Trophoblast cell (in vitro differentiated cells and primary cell): ENCODE results near the gene CDO1.
"Not testable (repeated sequence)": the region's sequence is repeated elsewhere in the genome, so short reads cannot be mapped to it uniquely, and the experiment has no call there.

Experiments
- DNase-seq, 2 donors: peaks; one replicate each; pipeline ENCODE4 v3.0.0-alpha.2; 2016
- H2AFZ ChIP-seq: 2 replicates; pipeline ENCODE4 v1.6.1; 2013; ENCODE audit warnings: low read length, moderate library complexity, mild to moderate bottlenecking; ENCODE audit not compliant: insufficient read depth, poor library complexity
- H2AK5ac ChIP-seq: 2 replicates; pipeline ENCODE4 v1.6.1; 2013; ENCODE audit warnings: mild to moderate bottlenecking, low read length
- H2BK120ac ChIP-seq: 2 replicates; pipeline ENCODE4 v1.6.1; 2013; ENCODE audit warnings: low read length, mild to moderate bottlenecking, moderate library complexity; ENCODE audit not compliant: insufficient read depth, poor library complexity
- H2BK12ac ChIP-seq: 2 replicates; pipeline ENCODE4 v1.6.1; 2013; ENCODE audit warnings: mild to moderate bottlenecking, low read length, moderate library complexity
- H2BK5ac ChIP-seq: 2 replicates; pipeline ENCODE4 v1.6.1; 2013; ENCODE audit warnings: low read length, low read depth, moderate library complexity, mild to moderate bottlenecking; ENCODE audit not compliant: poor library complexity
- H3K14ac ChIP-seq: 2 replicates; pipeline ENCODE4 v1.6.1; 2013; ENCODE audit warnings: mild to moderate bottlenecking, low read length
- H3K18ac ChIP-seq: 2 replicates; pipeline ENCODE4 v1.6.1; 2013; ENCODE audit warnings: mild to moderate bottlenecking, low read length
- H3K23ac ChIP-seq: 2 replicates; pipeline ENCODE4 v1.6.1; 2013; ENCODE audit warnings: low read length
- H3K27ac ChIP-seq: 2 replicates; pipeline ENCODE4 v1.5.1; 2013; ENCODE audit warnings: low read depth, mild to moderate bottlenecking, inconsistent platforms, low read length, moderate library complexity
- H3K27me3 ChIP-seq: 2 replicates; pipeline ENCODE4 v1.6.1; 2013; ENCODE audit warnings: inconsistent platforms, mild to moderate bottlenecking, low read length, moderate library complexity; ENCODE audit not compliant: insufficient read depth
- H3K36me3 ChIP-seq, 2 experiments: 1 replicate in 1 of 2; 2 replicates in 1 of 2; pipeline ENCODE4 v1.6.1; 2013; ENCODE audit warnings: low read length in 2 of 2, mild to moderate bottlenecking in 2 of 2, moderate library complexity in 1 of 2; ENCODE audit not compliant: insufficient read depth in 2 of 2, control insufficient read depth in 1 of 2
- H3K4ac ChIP-seq: 2 replicates; pipeline ENCODE4 v1.6.1; 2013; ENCODE audit warnings: low read depth, mild to moderate bottlenecking, low read length, moderate library complexity
- H3K4me1 ChIP-seq, 2 experiments: 1 replicate in 1 of 2; 2 replicates in 1 of 2; pipeline ENCODE4 v1.6.1; 2013; ENCODE audit warnings: low read length in 2 of 2, mild to moderate bottlenecking in 2 of 2, moderate library complexity in 1 of 2; ENCODE audit not compliant: insufficient read depth in 2 of 2, control insufficient read depth in 1 of 2
- H3K4me2 ChIP-seq: 2 replicates; pipeline ENCODE4 v1.6.1; 2013; ENCODE audit warnings: inconsistent platforms, mild to moderate bottlenecking, low read length, moderate library complexity
- H3K4me3 ChIP-seq: 2 replicates; pipeline ENCODE4 v1.5.1; 2013; ENCODE audit warnings: mild to moderate bottlenecking, low read depth, low read length, inconsistent platforms
- H3K79me1 ChIP-seq: one replicate; pipeline ENCODE4 v1.6.1; 2013; ENCODE audit warnings: low read length
- H3K79me2 ChIP-seq: 2 replicates; pipeline ENCODE4 v1.6.1; 2013; ENCODE audit warnings: low read length, mild to moderate bottlenecking; ENCODE audit not compliant: control insufficient read depth, insufficient read depth, poor library complexity
- H3K9ac ChIP-seq: 2 replicates; pipeline ENCODE4 v1.6.1; 2013; ENCODE audit warnings: mild to moderate bottlenecking, low read length
- H3K9me3 ChIP-seq: 2 replicates; pipeline ENCODE4 v1.6.1; 2013; ENCODE audit warnings: low read depth, mild to moderate bottlenecking, control low read depth, inconsistent platforms, low read length; ENCODE audit not compliant: insufficient read depth
- H4K12ac ChIP-seq: 2 replicates; pipeline ENCODE4 v1.6.1; 2013; ENCODE audit warnings: low read depth, mild to moderate bottlenecking, low read length, moderate library complexity
- H4K8ac ChIP-seq: 2 replicates; pipeline ENCODE4 v1.6.1; 2013; ENCODE audit warnings: low read depth, mild to moderate bottlenecking, low read length, moderate library complexity
- H4K91ac ChIP-seq: one replicate; pipeline ENCODE4 v1.6.1; 2013; ENCODE audit warnings: low read depth, mild to moderate bottlenecking, low read length, moderate library complexity
- WGBS: extraction: QIAGEN DNeasy Blood & Tissue Kit; methylation state at CpG from one replicate; pipeline ENCODE4 v1.1.7; 2013; ENCODE audit warnings: missing lambda C conversion rate; ENCODE audit not compliant: insufficient read length, insufficient coverage; ENCODE audit errors: extremely low coverage; 5-methylcytosine and 5-hydroxymethylcytosine counted together

Gene CDO1

GRCh38 chr5:115825948-115826347 is 9.5 kb upstream of the CDO1 start:
- no peaks in the 10 kb centered on the region for H3K27me3 ChIP-seq
- no peaks in the 10 kb centered on the region for H3K79me1 ChIP-seq
- peaks cover 2% of the 10 kb centered on the region for H3K9me3 ChIP-seq
- H3K4me1 ChIP-seq: no peaks in the 10 kb centered on the region
- H3K18ac ChIP-seq: no peak overlapping the region
- no peak overlapping the region for H4K12ac ChIP-seq
- no peak overlapping the region for H4K91ac ChIP-seq
- no peak for DNase-seq
- H2AFZ ChIP-seq: no peak overlapping the region
- no peak overlapping the region for H3K27ac ChIP-seq
- no peak overlapping the region for H3K9ac ChIP-seq
- H3K36me3 ChIP-seq: peaks cover 5 to 7% of the 10 kb centered on the region in 2 experiments
- H2BK120ac ChIP-seq: no peak overlapping the region
- no peak overlapping the region for H3K4me2 ChIP-seq
- H2AK5ac ChIP-seq: no peak overlapping the region
- no peak overlapping the region for H2BK5ac ChIP-seq
- no peak overlapping the region for H2BK12ac ChIP-seq
- H3K79me2 ChIP-seq: no peaks in the 10 kb centered on the region
- H3K4ac ChIP-seq: no peak overlapping the region
- no peak overlapping the region for H4K8ac ChIP-seq
- no peak overlapping the region for H3K14ac ChIP-seq
- no peak overlapping the region for H3K4me3 ChIP-seq
- no peak overlapping the region for H3K23ac ChIP-seq
- WGBS: no CpG with 5 or more reads among the region's 4 CpGs

GRCh38 chr5:115824983-115825382 is 8.5 kb upstream of the CDO1 start:
- WGBS: no CpG with 5 or more reads among the region's 1 CpG
- H3K79me2 ChIP-seq, H4K12ac ChIP-seq, H3K4ac ChIP-seq, H4K8ac ChIP-seq, H2BK120ac ChIP-seq, H3K9ac ChIP-seq, H3K27me3 ChIP-seq, H3K36me3 ChIP-seq, DNase-seq, H3K23ac ChIP-seq, H3K27ac ChIP-seq, H4K91ac ChIP-seq, H2AK5ac ChIP-seq, H2BK5ac ChIP-seq, H3K79me1 ChIP-seq, H2AFZ ChIP-seq, H3K14ac ChIP-seq, H3K4me2 ChIP-seq, H3K9me3 ChIP-seq, H3K4me1 ChIP-seq, H3K4me3 ChIP-seq, H3K18ac ChIP-seq, H2BK12ac ChIP-seq: not testable (repeated sequence)

- Histone ChIP-seq H4K91ac (no peak overlapping the region), H3K14ac (no peak overlapping the region), H3K36me3 (no peaks in the 10 kb centered on the region), H2BK5ac (no peak overlapping the region), H3K23ac (no peak overlapping the region), H2AFZ (no peak overlapping the region), H4K12ac (no peak overlapping the region), H3K4me1 (no peaks in the 10 kb centered on the region), H2BK120ac (no peak overlapping the region), H3K9ac (no peak overlapping the region), H2BK12ac (no peak overlapping the region), H3K4me2 (no peak overlapping the region), H3K4ac (no peak overlapping the region), H3K79me2 (no peaks in the 10 kb centered on the region), H3K9me3 (no peaks in the 10 kb centered on the region), H4K8ac (no peak overlapping the region), H3K18ac (no peak overlapping the region), H3K79me1 (peaks cover 2% of the 10 kb centered on the region), H2AK5ac (no peak overlapping the region), H3K27ac (no peak overlapping the region), H3K27me3 (no peaks in the 10 kb centered on the region), H3K4me3 (no peak overlapping the region)
- WGBS: no CpG with 5 or more reads among the region's 1 CpG
- no peak for DNase-seq
Measured at GRCh38 chr5:115820846-115821245, 4.4 kb upstream of the CDO1 start.

DNA sequence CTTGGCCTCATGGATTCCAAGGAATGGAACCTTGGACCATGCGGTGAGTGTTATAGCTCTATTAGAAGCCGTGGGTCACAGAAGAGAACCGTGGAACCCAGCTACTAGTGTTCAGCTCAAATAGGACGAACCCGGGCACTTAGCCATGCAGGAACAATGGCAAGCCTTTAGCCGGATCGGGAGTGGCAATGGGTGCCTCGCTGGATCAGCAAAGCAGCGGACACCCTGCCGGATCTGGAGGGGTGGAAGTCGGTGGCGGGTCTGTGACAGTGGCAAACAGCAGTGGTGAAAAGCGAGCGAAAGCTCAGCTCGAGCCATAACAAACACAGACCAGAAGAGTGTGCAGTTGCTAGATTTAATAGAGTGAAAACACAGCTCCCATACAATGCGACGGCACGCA is 2.4 kb upstream of the CDO1 start:
- Histone ChIP-seq H3K14ac (no peak overlapping the region), H3K27ac (no peak overlapping the region), H2AFZ (no peak overlapping the region), H4K91ac (no peak overlapping the region), H2BK12ac (no peak overlapping the region), H3K4me1 (peaks cover 0 to 3% of the 10 kb centered on the region in 2 experiments), H3K79me1 (peaks cover 2% of the 10 kb centered on the region), H3K36me3 (no peaks in the 10 kb centered on the region), H3K27me3 (no peaks in the 10 kb centered on the region), H3K4me2 (no peak overlapping the region), H4K8ac (no peak overlapping the region), H3K9ac (no peak overlapping the region), H2BK120ac (no peak overlapping the region), H3K79me2 (no peaks in the 10 kb centered on the region), H3K9me3 (no peaks in the 10 kb centered on the region), H2BK5ac (no peak overlapping the region), H3K23ac (no peak overlapping the region), H3K4me3 (no peak overlapping the region), H2AK5ac (no peak overlapping the region), H3K4ac (no peak overlapping the region), H4K12ac (no peak overlapping the region), H3K18ac (no peak overlapping the region)
- WGBS: no CpG with 5 or more reads among the region's 18 CpGs
- DNase-seq: no peak
